GM12878 (cell line): ENCODE data around the gene ADAMTS13. TPM values are rescaled to one million over a fixed set of nuclear protein-coding genes. Genes with fewer than 3 reads are reported as not detected.

Experiments used
- ATAC-seq: fragments of 200-7000 bp; cut with Tn5 transposase; 3 replicates; pipeline ENCODE4 v1.9.1; 2020; ENCODE audit warnings: mild to moderate bottlenecking, moderate library complexity
- BruUV-seq: library from RNA; stranded (reverse); fragments of 400-500 nt; replicated peaks from 2 replicates; lab custom pipeline; 2021; lab: Mats Ljungman, UMichigan
- CTCF ChIA-PET: fragments of 300-600 bp; sonication (Branson Sonifier 250); formaldehyde crosslinking; extraction: SDS; loops from one replicate; lab custom pipeline; 2021; ENCODE audit warnings: inconsistent platforms; lab: Yijun Ruan, JAX
- POLR2A ChIA-PET: fragments of 350-600 bp; formaldehyde crosslinking; extraction: SDS; loops from one replicate; lab custom pipeline; 2021; ENCODE audit warnings: inconsistent platforms; lab: Charles Lee
- RAD21 ChIA-PET: fragments of 300-600 bp; sonication (Branson Sonifier 250); formaldehyde crosslinking; loops from one replicate; lab custom pipeline; 2023; ENCODE audit warnings: antibody characterized with exemption; ENCODE audit not compliant: unreplicated experiment; lab: Charles Lee
- SMC1A ChIA-PET: fragments of 300-600 bp; sonication (Branson Sonifier 250); formaldehyde crosslinking; loops from one replicate; lab custom pipeline; 2023; ENCODE audit not compliant: unreplicated experiment, uncharacterized antibody; lab: Charles Lee
- DNase-seq: peaks from one replicate; pipeline ENCODE4 v3.0.0-alpha.2; 2011; ENCODE audit warnings: low read depth, low spot score
- FAIRE-seq: peaks from 3 replicates; lab custom pipeline; 2011; peaks lifted over from hg19 to GRCh38; lab: Jason Lieb, UNC
- H2AFZ ChIP-seq: 2 replicates; pipeline ENCODE4 v1.6.0; 2011; ENCODE audit warnings: low read depth, low read length, control low read depth; ENCODE audit not compliant: control insufficient read depth
- H3K27ac ChIP-seq: 2 replicates; pipeline ENCODE4 v1.5.1; 2011; ENCODE audit warnings: control low read depth; ENCODE audit not compliant: control insufficient read depth, insufficient read depth
- H3K27me3 ChIP-seq, 2 experiments: replicated peaks in 1 of 2; 2 replicates each; pipeline versions ENCODE4 v1.6.0 to v1.6.1; 2011; ENCODE audit warnings: low read length in 1 of 2; ENCODE audit not compliant: control insufficient read depth in 2 of 2, insufficient read depth in 2 of 2
- H3K36me3 ChIP-seq, 2 experiments: 2 replicates each; pipeline ENCODE4 v1.5.1; 2011; ENCODE audit warnings: low read length in 1 of 2; ENCODE audit not compliant: control insufficient read depth in 2 of 2, insufficient read depth in 2 of 2
- H3K4me1 ChIP-seq: 2 replicates; pipeline ENCODE4 v1.6.1; 2011; ENCODE audit warnings: mild to moderate bottlenecking, low read length, moderate library complexity, mixed read lengths; ENCODE audit not compliant: control insufficient read depth, insufficient read depth
- H3K4me2 ChIP-seq: 2 replicates; pipeline ENCODE4 v1.6.0; 2011; ENCODE audit warnings: control low read depth; ENCODE audit not compliant: control insufficient read depth, insufficient read depth
- H3K4me3 ChIP-seq: fragments of 200-600 bp; sonication (generic); 2 replicates; pipeline ENCODE4 v1.5.1; 2016
- H3K79me2 ChIP-seq: 2 replicates; pipeline ENCODE4 v1.6.0; 2011; ENCODE audit warnings: low read length; ENCODE audit not compliant: control insufficient read depth, insufficient read depth
- H3K9ac ChIP-seq: 2 replicates; pipeline ENCODE4 v1.8.0; 2011; ENCODE audit warnings: low read length, control low read depth, mixed read lengths; ENCODE audit not compliant: control insufficient read depth, insufficient read depth
- H3K9me3 ChIP-seq: replicated peaks from 3 replicates; pipeline ENCODE4 v1.5.1; 2011; ENCODE audit warnings: mild to moderate bottlenecking, low read length; ENCODE audit not compliant: control insufficient read depth, insufficient read depth
- H4K20me1 ChIP-seq: 2 replicates; pipeline ENCODE4 v1.6.0; 2011; ENCODE audit not compliant: control insufficient read depth, insufficient read depth
- BCL11A ChIP-seq: IDR thresholded peaks from 2 replicates; pipeline ENCODE4 v1.6.1; 2011; ENCODE audit warnings: low read depth, low read length
- CBX5 ChIP-seq: sonication (generic); IDR thresholded peaks from 2 replicates; pipeline ENCODE4 v1.6.1; 2016; ENCODE audit warnings: low read depth, moderate library complexity, mild to moderate bottlenecking, inconsistent platforms
- ETV6 ChIP-seq, 2 experiments: fragments of 450-650 bp in 1 of 2; IDR thresholded peaks in 1 of 2; conservative IDR thresholded peaks in 1 of 2; 2 replicates each; pipeline ENCODE4 v1.6.1; 2014; ENCODE audit warnings: antibody characterized with exemption in 1 of 2, borderline replicate concordance in 1 of 2, low read depth in 1 of 2, mild to moderate bottlenecking in 1 of 2, moderate library complexity in 1 of 2
- GATAD2B ChIP-seq: fragments of 450-650 bp; conservative IDR thresholded peaks from 2 replicates; pipeline ENCODE4 v1.6.1; 2017; ENCODE audit warnings: low read depth, mild to moderate bottlenecking, moderate library complexity
- MYB ChIP-seq: fragments of 150-350 bp; IDR thresholded peaks from 2 replicates; pipeline ENCODE4 v1.6.1; 2014; ENCODE audit warnings: mild to moderate bottlenecking, low read depth, low read length, borderline replicate concordance
- NBN ChIP-seq: fragments of 450-650 bp; IDR thresholded peaks from 2 replicates; pipeline ENCODE4 v1.6.1; 2016
- NFYB ChIP-seq: IDR thresholded peaks from 2 replicates; pipeline ENCODE4 v1.6.1; 2011; ENCODE audit warnings: low read depth, mild to moderate bottlenecking, low read length, improper control_type of control experiment, moderate library complexity; ENCODE audit not compliant: insufficient read depth
- NR2F1 ChIP-seq: fragments of 450-650 bp; conservative IDR thresholded peaks from 2 replicates; pipeline ENCODE4 v1.6.1; 2017; ENCODE audit warnings: mild to moderate bottlenecking
- POU2F2 ChIP-seq: IDR thresholded peaks from 3 replicates; pipeline ENCODE4 v1.6.1; 2011; ENCODE audit warnings: low read depth, mild to moderate bottlenecking, low read length, borderline replicate concordance
- RB1 ChIP-seq: fragments of 450-650 bp; formaldehyde crosslinking; IDR thresholded peaks from 2 replicates; pipeline ENCODE4 v1.6.1; 2017; ENCODE audit warnings: mild to moderate bottlenecking, borderline replicate concordance
- SIN3A ChIP-seq: IDR thresholded peaks from 2 replicates; pipeline ENCODE4 v1.6.1; 2012; ENCODE audit warnings: low read depth, low read length, improper control_type of control experiment
- SREBF1 ChIP-seq: IDR thresholded peaks from 2 replicates; pipeline ENCODE4 v1.6.1; 2012; ENCODE audit warnings: mild to moderate bottlenecking, low read length
- SUPT20H ChIP-seq: IDR thresholded peaks from 2 replicates; pipeline ENCODE4 v1.6.1; 2011; ENCODE audit warnings: low read depth, mild to moderate bottlenecking, low read length, moderate library complexity, borderline replicate concordance; ENCODE audit not compliant: control insufficient read depth
- TAF1 ChIP-seq: IDR thresholded peaks from 2 replicates; pipeline ENCODE4 v1.6.1; 2011; ENCODE audit warnings: mild to moderate bottlenecking, low read depth, low read length, borderline replicate concordance
- TBL1XR1 ChIP-seq: IDR thresholded peaks from 2 replicates; pipeline ENCODE4 v1.6.1; 2012; ENCODE audit warnings: low read depth, low read length, improper control_type of control experiment
- WGBS: methylation state at CpG from one replicate; pipeline ENCODE4 v1.1.6; 2016; ENCODE audit warnings: low lambda C conversion rate; ENCODE audit not compliant: insufficient replicate concordance, insufficient coverage; ENCODE audit errors: missing lambda C conversion rate; 5-methylcytosine and 5-hydroxymethylcytosine counted together
- in situ Hi-C: fragments of 300-500 bp; cut with MboI; formaldehyde crosslinking; loops from 9 replicates; pipeline ENCODE4 v1.14.3; 2018; ENCODE audit warnings: mixed read lengths
- intact Hi-C: fragments of 100-400 bp; cut with micrococcal nuclease; formaldehyde crosslinking; loops from one replicate; pipeline ENCODE4 v1.14.2; 2022; ENCODE audit not compliant: unreplicated experiment
- polyA plus RNA-seq, 11 experiments: library from polyadenylated mRNA; depleted of rRNA in 4 of 11; unstranded in 6 of 11; stranded (reverse) in 5 of 11; fragments of >200 nt; fragmentation: Nextera tagmentation in 4 of 11; fragmentation: Illumina TruSeq in 1 of 11; extraction: Ambion mirVana in 4 of 11; extraction: Trizol in 1 of 11; gene quantifications; 1 replicate in 1 of 11; 2 replicates in 10 of 11; pipeline versions ENCODE4 v1.2.1 to v1.2.3, GENCODE V29; 2011 to 2016; ENCODE audit warnings: inconsistent platforms in 2 of 11, missing spikeins in 2 of 11, low read depth in 1 of 11
- total RNA-seq, 4 experiments: library from RNA; depleted of rRNA in 3 of 4; stranded (reverse); fragments of >200 nt in 3 of 4; fragmentation: Illumina TruSeq in 1 of 4; extraction: Trizol in 1 of 4; gene quantifications; 2 replicates each; pipeline versions ENCODE4 v1.2.1 to v1.2.3, GENCODE V29; 2013 to 2021
- TF ChIP-seq, protein P1 (sequence below): IDR thresholded peaks from 2 replicates; pipeline ENCODE4 v1.6.1; 2011; ENCODE audit warnings: low read depth, low read length, improper control_type of control experiment, borderline replicate concordance

ADAMTS13 gene
- total and polyA plus RNA-seq, 10 of the 15 experiments (the other 5 are each of a cell fraction or from before 2014, with no cell fraction given): 0.08 to 2.4 (median 0.28) TPM

DNA sequence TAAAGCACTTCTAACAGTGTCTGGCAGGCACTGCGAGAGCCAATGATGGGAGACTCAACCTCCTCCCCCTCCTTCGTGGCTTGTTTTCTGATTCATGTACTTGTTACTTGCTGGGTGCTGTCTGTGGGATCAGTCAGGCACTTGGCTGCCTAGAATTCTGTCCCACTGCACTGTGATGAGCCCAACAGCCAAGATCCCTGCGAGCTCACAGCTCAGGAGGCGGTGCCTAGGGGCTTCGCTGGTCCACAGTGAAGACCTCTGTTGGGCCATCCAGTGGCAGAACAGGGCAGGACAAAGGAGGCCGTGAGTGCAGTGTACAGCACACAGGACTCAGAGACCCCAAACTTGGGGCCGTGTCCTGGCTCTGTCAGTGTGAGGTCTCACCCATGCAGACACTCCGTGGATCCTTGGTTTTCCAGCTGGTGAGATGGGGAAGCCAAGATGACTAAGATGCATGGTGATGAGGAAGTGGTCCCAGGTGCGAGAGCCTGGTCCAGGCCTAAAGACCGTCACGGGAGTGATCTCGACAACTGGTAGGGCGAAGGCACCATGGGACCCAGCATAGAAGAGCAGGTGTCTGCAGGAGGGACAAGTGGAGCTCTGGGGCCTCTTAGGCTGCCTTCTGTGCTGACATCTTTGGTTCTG is 83.1 kb downstream of the ADAMTS13 start:
- H3K79me2 ChIP-seq: no peaks in the 10 kb centered on the region

More for the DNA sequence above, 83.1 kb downstream of the ADAMTS13 start:
- Histone ChIP-seq H3K9me3 (peaks cover 7% of the 10 kb centered on the region; the same call in 2 of the 3 replicates), H3K4me2 (no peak overlapping the region), H3K4me1 (no peaks in the 10 kb centered on the region), H3K4me3 (no peak overlapping the region), H4K20me1 (no peaks in the 10 kb centered on the region), H2AFZ (no peak overlapping the region), H3K9ac (no peak overlapping the region), H3K27me3 (peaks cover 0 to 2% of the 10 kb centered on the region in 2 experiments; a peak in 2 of 4 replicates), H3K36me3 (no peaks in the 10 kb centered on the region)
- ATAC-seq: no peak
- intact Hi-C loops (no loop called here), in situ Hi-C loops (no loop called here)
- ChIA-PET RAD21 (no interaction called here), POLR2A (no interaction called here), SMC1A (no interaction called here)
- FAIRE-seq: no peak
- WGBS: 37% methylated on average over 13 of the region's 13 CpGs
- BruUV-seq: no TSS peak
- no peak for DNase-seq
- TF ChIP-seq RB1: no peak
- TF ChIP-seq MYB: no peak
- no peak for TF ChIP-seq SUPT20H
- no peak for TF ChIP-seq SREBF1
- no peak for TF ChIP-seq TAF1
- no peak for TF ChIP-seq CBX5
- TF ChIP-seq, protein P1, sequence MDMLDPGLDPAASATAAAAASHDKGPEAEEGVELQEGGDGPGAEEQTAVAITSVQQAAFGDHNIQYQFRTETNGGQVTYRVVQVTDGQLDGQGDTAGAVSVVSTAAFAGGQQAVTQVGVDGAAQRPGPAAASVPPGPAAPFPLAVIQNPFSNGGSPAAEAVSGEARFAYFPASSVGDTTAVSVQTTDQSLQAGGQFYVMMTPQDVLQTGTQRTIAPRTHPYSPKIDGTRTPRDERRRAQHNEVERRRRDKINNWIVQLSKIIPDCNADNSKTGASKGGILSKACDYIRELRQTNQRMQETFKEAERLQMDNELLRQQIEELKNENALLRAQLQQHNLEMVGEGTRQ: no peak
- TF ChIP-seq TBL1XR1: no peak
- no peak for TF ChIP-seq SIN3A
- TF ChIP-seq POU2F2: no peak
- no peak for TF ChIP-seq GATAD2B
- no peak for TF ChIP-seq BCL11A
- no peak for TF ChIP-seq ETV6 (conservative IDR thresholded peaks at IDR 0.05 in 1 of 2, IDR thresholded peaks at IDR 0.05 in 1 of 2; ENCODE audit: borderline replicate concordance in 1 of 2, low read depth in 1 of 2)
- TF ChIP-seq NFYB: no peak
- TF ChIP-seq NR2F1: no peak
- no peak for TF ChIP-seq NBN
- TF ChIP-seq, all 136 proteins: peak for 0
- H3K27ac ChIP-seq: no peak overlapping the region
- CTCF ChIA-PET: no interaction called here
